ENCODE data around the gene PTPRN2. TPM values are rescaled to one million over a fixed set of nuclear protein-coding genes. Genes with fewer than 3 reads are reported as not detected.

Gene PTPRN2
- total RNA-seq, 1 experiment from 2014 or later = 2.1 TPM

DNA sequence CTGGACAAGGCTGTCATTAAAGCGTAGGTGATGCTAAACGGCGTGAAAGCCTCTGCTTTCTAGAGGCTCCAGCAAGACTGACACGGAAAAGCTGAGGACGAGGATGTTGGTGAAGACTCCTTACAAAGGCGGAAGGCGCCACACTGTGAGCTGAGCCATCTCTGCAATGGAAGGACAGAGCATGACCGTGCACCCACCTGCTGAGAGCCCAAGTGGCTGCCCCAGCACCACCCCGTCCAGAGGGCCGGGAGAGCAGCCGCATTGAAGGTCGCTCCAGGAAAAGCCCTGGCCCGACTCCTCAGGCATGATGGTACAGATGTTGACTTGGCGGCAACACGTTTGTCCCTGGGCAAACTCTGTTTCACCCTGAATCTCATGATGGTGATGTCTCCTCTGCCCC lies 758.1 kb downstream of the PTPRN2 start:
- peaks cover 9% of the 10 kb centered on the region for H3K27me3 ChIP-seq (ENCODE audit: insufficient read depth, low read length)
- ChIA-PET CTCF (no interaction called here), POLR2A (no interaction called here), RAD21 (ENCODE audit: low non-redundant PET in 1 of 2, low total read pairs in 2 of 2, uncharacterized antibody in 2 of 2, unreplicated experiment in 2 of 2) (no interaction called here)
- ATAC-seq (no peak), DNase-seq (ENCODE audit: low read depth, low spot score) (no peak)
- BruUV-seq (replicated peaks) = no TSS peak
- H3K36me3 ChIP-seq (ENCODE audit: control insufficient read depth in 1 of 2, insufficient read depth in 2 of 2, low read length in 2 of 2) = no peaks in the 10 kb centered on the region
- intact Hi-C loops (cut with micrococcal nuclease) = no loop called here
- no peaks in the 10 kb centered on the region for H4K20me1 ChIP-seq (ENCODE audit: insufficient read depth)
- no peak overlapping the region for H3K27ac ChIP-seq (ENCODE audit: low read depth, low read length)
- H3K4me1 ChIP-seq (ENCODE audit: control insufficient read depth in 1 of 2, insufficient read depth in 2 of 2, low read length in 2 of 2) = peaks cover 0 to 8% of the 10 kb centered on the region in 2 experiments; a peak in 1 of 4 replicates
- no peak overlapping the region for H3K4me2 ChIP-seq (ENCODE audit: low read length)
- H3K79me2 ChIP-seq (ENCODE audit: insufficient read depth, low read length) = no peaks in the 10 kb centered on the region
- H3K9me3 ChIP-seq (ENCODE audit: control insufficient read depth in 1 of 2, insufficient read depth in 1 of 2, low read depth in 1 of 2, low read length in 2 of 2) = no peaks in the 10 kb centered on the region
- H3K4me3 ChIP-seq (replicated peaks in 1 of 2; ENCODE audit: low read depth in 1 of 2, low read length in 2 of 2) = no peak overlapping the region
- no peak overlapping the region for H2AFZ ChIP-seq (ENCODE audit: low read depth, low read length, poor library complexity, severe bottlenecking)
- TF ChIP-seq ZFX (IDR thresholded peaks at IDR 0.05) (no peak), POLR2A (IDR thresholded peaks at IDR 0.05; ENCODE audit: borderline replicate concordance, extremely low read depth, insufficient read depth, insufficient read length) (no peak), SRF (IDR thresholded peaks at IDR 0.05; ENCODE audit: low read depth) (no peak), SP1 (IDR thresholded peaks at IDR 0.05; ENCODE audit: low read depth) (no peak), SIN3A (IDR thresholded peaks at IDR 0.05; ENCODE audit: low read depth) (no peak), EGR1 (IDR thresholded peaks at IDR 0.05; ENCODE audit: low read depth) (no peak), CEBPB (IDR thresholded peaks at IDR 0.05; ENCODE audit: low read depth) (no peak), POLR2AphosphoS5 (IDR thresholded peaks at IDR 0.05; ENCODE audit: low read depth, low read length) (no peak), ZNF274 (IDR thresholded peaks at IDR 0.05; ENCODE audit: low read depth, low read length) (no peak), CBX3 (IDR thresholded peaks at IDR 0.05; ENCODE audit: low read depth) (no peak), ELF1 (IDR thresholded peaks at IDR 0.05; ENCODE audit: borderline replicate concordance, low read depth) (no peak), JUND (IDR thresholded peaks at IDR 0.05) (no peak), EZH2phosphoT487 (IDR thresholded peaks at IDR 0.05; ENCODE audit: borderline replicate concordance) (no peak), FOSL1 (IDR thresholded peaks at IDR 0.05; ENCODE audit: low read depth) (no peak)
- TF ChIP-seq, protein P1, sequence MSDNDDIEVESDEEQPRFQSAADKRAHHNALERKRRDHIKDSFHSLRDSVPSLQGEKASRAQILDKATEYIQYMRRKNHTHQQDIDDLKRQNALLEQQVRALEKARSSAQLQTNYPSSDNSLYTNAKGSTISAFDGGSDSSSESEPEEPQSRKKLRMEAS (IDR thresholded peaks at IDR 0.05) = no peak
- TF ChIP-seq, protein P2, sequence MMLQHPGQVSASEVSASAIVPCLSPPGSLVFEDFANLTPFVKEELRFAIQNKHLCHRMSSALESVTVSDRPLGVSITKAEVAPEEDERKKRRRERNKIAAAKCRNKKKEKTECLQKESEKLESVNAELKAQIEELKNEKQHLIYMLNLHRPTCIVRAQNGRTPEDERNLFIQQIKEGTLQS (IDR thresholded peaks at IDR 0.05) = no peak
- TF ChIP-seq, protein P3, sequence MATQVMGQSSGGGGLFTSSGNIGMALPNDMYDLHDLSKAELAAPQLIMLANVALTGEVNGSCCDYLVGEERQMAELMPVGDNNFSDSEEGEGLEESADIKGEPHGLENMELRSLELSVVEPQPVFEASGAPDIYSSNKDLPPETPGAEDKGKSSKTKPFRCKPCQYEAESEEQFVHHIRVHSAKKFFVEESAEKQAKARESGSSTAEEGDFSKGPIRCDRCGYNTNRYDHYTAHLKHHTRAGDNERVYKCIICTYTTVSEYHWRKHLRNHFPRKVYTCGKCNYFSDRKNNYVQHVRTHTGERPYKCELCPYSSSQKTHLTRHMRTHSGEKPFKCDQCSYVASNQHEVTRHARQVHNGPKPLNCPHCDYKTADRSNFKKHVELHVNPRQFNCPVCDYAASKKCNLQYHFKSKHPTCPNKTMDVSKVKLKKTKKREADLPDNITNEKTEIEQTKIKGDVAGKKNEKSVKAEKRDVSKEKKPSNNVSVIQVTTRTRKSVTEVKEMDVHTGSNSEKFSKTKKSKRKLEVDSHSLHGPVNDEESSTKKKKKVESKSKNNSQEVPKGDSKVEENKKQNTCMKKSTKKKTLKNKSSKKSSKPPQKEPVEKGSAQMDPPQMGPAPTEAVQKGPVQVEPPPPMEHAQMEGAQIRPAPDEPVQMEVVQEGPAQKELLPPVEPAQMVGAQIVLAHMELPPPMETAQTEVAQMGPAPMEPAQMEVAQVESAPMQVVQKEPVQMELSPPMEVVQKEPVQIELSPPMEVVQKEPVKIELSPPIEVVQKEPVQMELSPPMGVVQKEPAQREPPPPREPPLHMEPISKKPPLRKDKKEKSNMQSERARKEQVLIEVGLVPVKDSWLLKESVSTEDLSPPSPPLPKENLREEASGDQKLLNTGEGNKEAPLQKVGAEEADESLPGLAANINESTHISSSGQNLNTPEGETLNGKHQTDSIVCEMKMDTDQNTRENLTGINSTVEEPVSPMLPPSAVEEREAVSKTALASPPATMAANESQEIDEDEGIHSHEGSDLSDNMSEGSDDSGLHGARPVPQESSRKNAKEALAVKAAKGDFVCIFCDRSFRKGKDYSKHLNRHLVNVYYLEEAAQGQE (IDR thresholded peaks at IDR 0.05; ENCODE audit: low read depth) = no peak
- TF ChIP-seq, protein P4, sequence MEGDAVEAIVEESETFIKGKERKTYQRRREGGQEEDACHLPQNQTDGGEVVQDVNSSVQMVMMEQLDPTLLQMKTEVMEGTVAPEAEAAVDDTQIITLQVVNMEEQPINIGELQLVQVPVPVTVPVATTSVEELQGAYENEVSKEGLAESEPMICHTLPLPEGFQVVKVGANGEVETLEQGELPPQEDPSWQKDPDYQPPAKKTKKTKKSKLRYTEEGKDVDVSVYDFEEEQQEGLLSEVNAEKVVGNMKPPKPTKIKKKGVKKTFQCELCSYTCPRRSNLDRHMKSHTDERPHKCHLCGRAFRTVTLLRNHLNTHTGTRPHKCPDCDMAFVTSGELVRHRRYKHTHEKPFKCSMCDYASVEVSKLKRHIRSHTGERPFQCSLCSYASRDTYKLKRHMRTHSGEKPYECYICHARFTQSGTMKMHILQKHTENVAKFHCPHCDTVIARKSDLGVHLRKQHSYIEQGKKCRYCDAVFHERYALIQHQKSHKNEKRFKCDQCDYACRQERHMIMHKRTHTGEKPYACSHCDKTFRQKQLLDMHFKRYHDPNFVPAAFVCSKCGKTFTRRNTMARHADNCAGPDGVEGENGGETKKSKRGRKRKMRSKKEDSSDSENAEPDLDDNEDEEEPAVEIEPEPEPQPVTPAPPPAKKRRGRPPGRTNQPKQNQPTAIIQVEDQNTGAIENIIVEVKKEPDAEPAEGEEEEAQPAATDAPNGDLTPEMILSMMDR (IDR thresholded peaks at IDR 0.05 in 2 of 3, conservative IDR thresholded peaks at IDR 0.05 in 1 of 3; ENCODE audit: borderline replicate concordance in 1 of 3, insufficient read depth in 1 of 3, low read depth in 2 of 3, low read length in 2 of 3) = no peak
- TF ChIP-seq, protein P5, sequence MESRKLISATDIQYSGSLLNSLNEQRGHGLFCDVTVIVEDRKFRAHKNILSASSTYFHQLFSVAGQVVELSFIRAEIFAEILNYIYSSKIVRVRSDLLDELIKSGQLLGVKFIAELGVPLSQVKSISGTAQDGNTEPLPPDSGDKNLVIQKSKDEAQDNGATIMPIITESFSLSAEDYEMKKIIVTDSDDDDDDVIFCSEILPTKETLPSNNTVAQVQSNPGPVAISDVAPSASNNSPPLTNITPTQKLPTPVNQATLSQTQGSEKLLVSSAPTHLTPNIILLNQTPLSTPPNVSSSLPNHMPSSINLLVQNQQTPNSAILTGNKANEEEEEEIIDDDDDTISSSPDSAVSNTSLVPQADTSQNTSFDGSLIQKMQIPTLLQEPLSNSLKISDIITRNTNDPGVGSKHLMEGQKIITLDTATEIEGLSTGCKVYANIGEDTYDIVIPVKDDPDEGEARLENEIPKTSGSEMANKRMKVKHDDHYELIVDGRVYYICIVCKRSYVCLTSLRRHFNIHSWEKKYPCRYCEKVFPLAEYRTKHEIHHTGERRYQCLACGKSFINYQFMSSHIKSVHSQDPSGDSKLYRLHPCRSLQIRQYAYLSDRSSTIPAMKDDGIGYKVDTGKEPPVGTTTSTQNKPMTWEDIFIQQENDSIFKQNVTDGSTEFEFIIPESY (IDR thresholded peaks at IDR 0.05; ENCODE audit: extremely low read depth, insufficient replicate concordance, low read length) = no peak
- no peak overlapping the region for H3K9ac ChIP-seq (ENCODE audit: low read length)
- H3K9me2 ChIP-seq (ENCODE audit: insufficient read depth) = no peaks in the 10 kb centered on the region
